ENCODE measurements around the gene PLAAT5.

Gene PLAAT5

GRCh38 chr11:63504933-63505586 lies 14.1 kb upstream of the PLAAT5 start:
- TF ChIP-seq, protein P1, sequence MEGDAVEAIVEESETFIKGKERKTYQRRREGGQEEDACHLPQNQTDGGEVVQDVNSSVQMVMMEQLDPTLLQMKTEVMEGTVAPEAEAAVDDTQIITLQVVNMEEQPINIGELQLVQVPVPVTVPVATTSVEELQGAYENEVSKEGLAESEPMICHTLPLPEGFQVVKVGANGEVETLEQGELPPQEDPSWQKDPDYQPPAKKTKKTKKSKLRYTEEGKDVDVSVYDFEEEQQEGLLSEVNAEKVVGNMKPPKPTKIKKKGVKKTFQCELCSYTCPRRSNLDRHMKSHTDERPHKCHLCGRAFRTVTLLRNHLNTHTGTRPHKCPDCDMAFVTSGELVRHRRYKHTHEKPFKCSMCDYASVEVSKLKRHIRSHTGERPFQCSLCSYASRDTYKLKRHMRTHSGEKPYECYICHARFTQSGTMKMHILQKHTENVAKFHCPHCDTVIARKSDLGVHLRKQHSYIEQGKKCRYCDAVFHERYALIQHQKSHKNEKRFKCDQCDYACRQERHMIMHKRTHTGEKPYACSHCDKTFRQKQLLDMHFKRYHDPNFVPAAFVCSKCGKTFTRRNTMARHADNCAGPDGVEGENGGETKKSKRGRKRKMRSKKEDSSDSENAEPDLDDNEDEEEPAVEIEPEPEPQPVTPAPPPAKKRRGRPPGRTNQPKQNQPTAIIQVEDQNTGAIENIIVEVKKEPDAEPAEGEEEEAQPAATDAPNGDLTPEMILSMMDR (IDR thresholded peaks at IDR 0.05; ENCODE audit: low read depth, low read length, missing control alignments) = no peak
- H3K4me3 ChIP-seq (ENCODE audit: low read depth, low read length) = no peak overlapping the region
- DNase-seq (ENCODE audit: low read depth) = no peak

DNA sequence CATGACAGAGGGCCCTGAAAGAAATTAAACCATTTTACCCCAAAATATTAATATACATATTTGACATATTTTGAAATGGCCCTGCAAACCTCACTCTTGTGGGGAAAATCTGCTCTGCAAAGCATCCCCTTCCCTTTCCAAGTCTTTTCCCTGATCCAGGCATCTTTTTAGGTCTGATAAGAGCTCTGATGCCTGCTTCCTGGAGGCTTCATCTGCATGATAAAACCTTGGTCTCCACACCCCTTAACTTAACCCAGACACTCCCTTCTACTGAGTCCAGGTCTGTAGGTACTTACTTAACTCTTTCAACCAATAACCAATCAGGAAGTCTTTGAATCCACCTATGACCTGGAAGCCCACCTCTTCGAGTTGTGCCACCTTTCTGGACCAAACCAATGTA lies 13.1 kb upstream of the PLAAT5 start:
- TF ChIP-seq, protein P1 (IDR thresholded peaks at IDR 0.05; ENCODE audit: low read depth, low read length, missing control alignments) = no peak
- H3K4me3 ChIP-seq (ENCODE audit: low read depth, low read length) = no peak overlapping the region
- no peak for DNase-seq (ENCODE audit: low read depth)

- TF ChIP-seq, protein P1 (IDR thresholded peaks at IDR 0.05; ENCODE audit: low read depth, low read length, missing control alignments) = no peak
- no peak overlapping the region for H3K4me3 ChIP-seq (ENCODE audit: low read depth, low read length)
- DNase-seq (ENCODE audit: low read depth) = no peak
These were observed 12.5 kb upstream of the PLAAT5 start for GRCh38 chr11:63503492-63503891.

GRCh38 chr11:63502252-63502820 lies 11.4 kb upstream of the PLAAT5 start:
- TF ChIP-seq, protein P1 (IDR thresholded peaks at IDR 0.05; ENCODE audit: low read depth, low read length, missing control alignments) = no peak
- DNase-seq (ENCODE audit: low read depth) = no peak
- H3K4me3 ChIP-seq (ENCODE audit: low read depth, low read length) = no peak overlapping the region

DNA sequence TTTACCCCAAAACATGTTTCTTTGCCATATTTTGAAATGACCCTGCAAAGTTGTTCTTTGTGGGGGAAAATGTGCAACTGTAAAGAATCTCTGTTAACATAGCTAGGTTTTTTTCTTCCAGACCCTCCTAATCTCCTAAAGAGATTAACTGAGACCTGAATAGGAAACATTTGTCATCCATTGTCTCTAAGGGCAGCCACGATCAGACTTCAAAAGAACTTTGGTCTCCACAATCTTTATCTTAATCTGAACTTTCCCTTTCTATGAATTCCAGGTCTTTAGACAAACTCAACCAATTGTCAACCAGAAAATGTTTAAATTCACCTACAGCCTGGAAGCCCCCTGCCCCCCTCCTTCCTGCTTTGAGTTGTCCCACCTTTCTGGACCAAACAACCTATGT lies 10.3 kb upstream of the PLAAT5 start:
- TF ChIP-seq, protein P1 (IDR thresholded peaks at IDR 0.05; ENCODE audit: low read depth, low read length, missing control alignments) = no peak
- no peak for DNase-seq (ENCODE audit: low read depth)
- H3K4me3 ChIP-seq (ENCODE audit: low read depth, low read length) = no peak overlapping the region

GRCh38 chr11:63499874-63500273 lies 8.9 kb upstream of the PLAAT5 start:
- TF ChIP-seq, protein P1 (IDR thresholded peaks at IDR 0.05; ENCODE audit: low read depth, low read length, missing control alignments) = no peak
- no peak for DNase-seq (ENCODE audit: low read depth)
- no peak overlapping the region for H3K4me3 ChIP-seq (ENCODE audit: low read depth, low read length)

GRCh38 chr11:63494975-63495374 lies 4.0 kb upstream of the PLAAT5 start:
- DNase-seq (ENCODE audit: low read depth) = no peak
- TF ChIP-seq, protein P1 (IDR thresholded peaks at IDR 0.05; ENCODE audit: low read depth, low read length, missing control alignments) = no peak
- H3K4me3 ChIP-seq (ENCODE audit: low read depth, low read length) = no peak overlapping the region
